ENCODE measurements around the gene C19orf67.

- TF ChIP-seq CTCF (conservative IDR thresholded peaks at IDR 0.05; ENCODE audit: low read depth, low read length) = no peak
- TF ChIP-seq EZH2 (IDR thresholded peaks at IDR 0.05; ENCODE audit: low read length, unreplicated experiment) = no peak
Observed at GRCh38 chr19:14107581-14108461, 22.2 kb upstream of the C19orf67 start.
